Stimulated activated naive B cell treated with anti-CD40 and anti-IgM and Interleukin-4, amounts not matched to agents 10 μg/mL and 1 μg/mL and 100 μg/mL, for 72 hours (primary cell): ENCODE results near the gene BPIFA1.

ENCODE experiments used
- ATAC-seq, 2 donors: fragments of 150-1000 bp; cut with Tn5 transposase; replicated peaks; 2 replicates each; pipeline ENCODE4 v1.10.0; 2021; ENCODE audit warnings: moderate library complexity in 1 of 2
- DNase-seq: peaks from one replicate; pipeline ENCODE4 v3.0.0; 2021
- H3K27ac Mint-ChIP-seq: one replicate; pipeline ENCODE4 v1.8.0; 2022; ENCODE audit warnings: mild to moderate bottlenecking, mixed read lengths
- H3K27me3 Mint-ChIP-seq, 2 donors: one replicate each; pipeline ENCODE4 v1.8.0; 2022; ENCODE audit warnings: mixed read lengths in 2 of 2
- H3K36me3 Mint-ChIP-seq, 2 donors: one replicate each; pipeline ENCODE4 v1.8.0; 2022; ENCODE audit warnings: mixed read lengths in 2 of 2, mild to moderate bottlenecking in 1 of 2
- H3K4me1 Mint-ChIP-seq, 2 donors: one replicate each; pipeline ENCODE4 v1.8.0; 2022; ENCODE audit warnings: mixed read lengths in 2 of 2, mild to moderate bottlenecking in 1 of 2
- H3K4me3 Mint-ChIP-seq, 2 donors: one replicate each; pipeline ENCODE4 v1.8.0; 2022; ENCODE audit warnings: mild to moderate bottlenecking in 2 of 2, mixed read lengths in 2 of 2, moderate library complexity in 1 of 2
- H3K9me3 Mint-ChIP-seq, 2 donors: one replicate each; pipeline ENCODE4 v1.8.0; 2022; ENCODE audit warnings: mixed read lengths in 2 of 2, mild to moderate bottlenecking in 1 of 2

The BPIFA1 gene

GRCh38 chr20:33291416-33291815 is 55.6 kb downstream of the BPIFA1 start:
- DNase-seq (no peak), ATAC-seq (peak in 1 of 2 donors; percentile 10)
- no peaks in the 10 kb centered on the region for H3K9me3 Mint-ChIP-seq
- H3K4me1 Mint-ChIP-seq: no peaks in the 10 kb centered on the region
- no peak overlapping the region for H3K27ac Mint-ChIP-seq
- H3K4me3 Mint-ChIP-seq: no peak overlapping the region
- H3K27me3 Mint-ChIP-seq: peaks cover 30 to 37% of the 10 kb centered on the region in 2 donors
- H3K36me3 Mint-ChIP-seq: no peaks in the 10 kb centered on the region

GRCh38 chr20:33291830-33292355 is 56.1 kb downstream of the BPIFA1 start:
- Mint-ChIP-seq H3K27ac (no peak overlapping the region), H3K27me3 (peaks cover 27 to 34% of the 10 kb centered on the region in 2 donors), H3K36me3 (no peaks in the 10 kb centered on the region), H3K4me1 (no peaks in the 10 kb centered on the region), H3K9me3 (no peaks in the 10 kb centered on the region), H3K4me3 (no peak overlapping the region)
- ATAC-seq (peak; percentile 54 to 61), DNase-seq (peak; percentile 13)
